ENCODE data around the gene SETD6. TPM values are rescaled to one million over a fixed set of nuclear protein-coding genes. Genes with fewer than 3 reads are reported as not detected.

SETD6 gene
- total and polyA plus RNA-seq, 2 of the 13 experiments (the other 11 are each of a cell fraction or from before 2014, with no cell fraction given): 24.0 to 25.7 TPM

DNA sequence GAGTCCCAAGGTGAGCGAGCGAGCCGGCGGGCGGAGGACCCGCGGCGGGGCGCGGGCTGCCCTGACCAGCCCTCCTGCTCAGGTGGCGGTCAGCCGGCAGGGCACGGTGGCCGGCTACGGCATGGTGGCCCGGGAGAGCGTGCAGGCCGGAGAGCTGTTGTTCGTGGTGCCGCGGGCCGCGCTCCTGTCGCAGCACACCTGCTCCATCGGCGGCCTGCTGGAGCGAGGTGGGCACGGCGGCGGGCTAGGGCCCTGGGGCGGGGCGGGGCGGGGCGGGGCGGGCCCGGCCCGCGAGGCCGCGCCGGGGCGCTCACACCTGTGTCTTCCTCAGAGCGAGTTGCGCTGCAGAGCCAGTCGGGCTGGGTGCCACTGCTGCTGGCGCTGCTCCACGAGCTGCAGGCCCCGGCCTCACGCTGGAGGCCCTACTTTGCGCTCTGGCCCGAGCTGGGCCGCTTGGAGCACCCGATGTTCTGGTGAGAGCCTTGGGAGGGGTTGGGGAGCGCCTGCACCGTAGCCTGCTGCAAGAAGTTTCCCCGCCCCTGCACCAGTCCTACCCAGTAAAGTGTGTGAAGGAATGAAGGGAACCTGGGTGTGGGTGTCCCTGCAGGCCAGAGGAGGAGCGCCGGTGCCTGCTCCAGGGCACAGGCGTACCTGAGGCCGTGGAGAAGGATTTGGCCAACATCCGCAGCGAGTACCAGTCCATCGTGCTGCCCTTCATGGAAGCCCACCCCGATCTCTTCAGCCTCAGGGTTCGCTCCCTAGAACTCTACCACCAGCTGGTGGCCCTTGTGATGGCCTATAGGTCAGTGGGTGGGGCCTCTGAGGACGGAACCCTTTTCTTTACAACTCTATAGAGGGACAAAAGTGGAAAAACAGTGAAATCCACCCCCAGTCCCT is 802 bp downstream of the SETD6 start (continued):
- TF ChIP-seq, protein P1, sequence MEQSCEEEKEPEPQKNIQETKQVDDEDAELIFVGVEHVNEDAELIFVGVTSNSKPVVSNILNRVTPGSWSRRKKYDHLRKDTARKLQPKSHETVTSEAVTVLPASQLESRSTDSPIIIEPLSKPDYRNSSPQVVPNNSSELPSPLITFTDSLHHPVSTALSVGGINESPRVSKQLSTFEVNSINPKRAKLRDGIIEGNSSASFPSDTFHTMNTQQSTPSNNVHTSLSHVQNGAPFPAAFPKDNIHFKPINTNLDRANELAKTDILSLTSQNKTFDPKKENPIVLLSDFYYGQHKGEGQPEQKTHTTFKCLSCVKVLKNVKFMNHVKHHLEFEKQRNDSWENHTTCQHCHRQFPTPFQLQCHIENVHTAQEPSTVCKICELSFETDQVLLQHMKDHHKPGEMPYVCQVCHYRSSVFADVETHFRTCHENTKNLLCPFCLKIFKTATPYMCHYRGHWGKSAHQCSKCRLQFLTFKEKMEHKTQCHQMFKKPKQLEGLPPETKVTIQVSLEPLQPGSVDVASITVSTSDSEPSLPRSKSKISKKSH (CRISPR knock-in tag; IDR thresholded peaks at IDR 0.05; ENCODE audit: borderline replicate concordance): peak; percentile 28; the same call in 1 of the 2 replicates
- TF ChIP-seq MXD4 (CRISPR knock-in tag; IDR thresholded peaks at IDR 0.05) (no peak), ZSCAN25 (CRISPR knock-in tag; IDR thresholded peaks at IDR 0.05) (no peak), ELF4 (CRISPR knock-in tag; IDR thresholded peaks at IDR 0.05; ENCODE audit: borderline replicate concordance) (no peak), ADNP (CRISPR knock-in tag; IDR thresholded peaks at IDR 0.05) (no peak), TCF7 (IDR thresholded peaks at IDR 0.05; ENCODE audit: low read depth) (no peak), NFE2 (CRISPR knock-in tag; IDR thresholded peaks at IDR 0.05) (no peak), PCBP1 (IDR thresholded peaks at IDR 0.05; ENCODE audit: borderline replicate concordance, low read depth, low read length) (no peak), WIZ (CRISPR knock-in tag; IDR thresholded peaks at IDR 0.05) (no peak), SRF (IDR thresholded peaks at IDR 0.05; ENCODE audit: low read depth, low read length) (no peak), ZNF484 (CRISPR knock-in tag; IDR thresholded peaks at IDR 0.05; ENCODE audit: borderline replicate concordance, low read depth) (no peak), JUN (CRISPR knock-in tag; IDR thresholded peaks at IDR 0.05) (no peak), ZNF136 (CRISPR knock-in tag; IDR thresholded peaks at IDR 0.05; ENCODE audit: low read depth) (no peak), ZFP36L1 (CRISPR knock-in tag; IDR thresholded peaks at IDR 0.05) (no peak), ZNF30 (CRISPR knock-in tag; IDR thresholded peaks at IDR 0.05) (no peak), ZKSCAN5 (CRISPR knock-in tag; IDR thresholded peaks at IDR 0.05) (no peak), ZMYM4 (CRISPR knock-in tag; IDR thresholded peaks at IDR 0.05) (no peak), ZNF367 (CRISPR knock-in tag; IDR thresholded peaks at IDR 0.05; ENCODE audit: borderline replicate concordance) (no peak)
- TF ChIP-seq, protein P2, sequence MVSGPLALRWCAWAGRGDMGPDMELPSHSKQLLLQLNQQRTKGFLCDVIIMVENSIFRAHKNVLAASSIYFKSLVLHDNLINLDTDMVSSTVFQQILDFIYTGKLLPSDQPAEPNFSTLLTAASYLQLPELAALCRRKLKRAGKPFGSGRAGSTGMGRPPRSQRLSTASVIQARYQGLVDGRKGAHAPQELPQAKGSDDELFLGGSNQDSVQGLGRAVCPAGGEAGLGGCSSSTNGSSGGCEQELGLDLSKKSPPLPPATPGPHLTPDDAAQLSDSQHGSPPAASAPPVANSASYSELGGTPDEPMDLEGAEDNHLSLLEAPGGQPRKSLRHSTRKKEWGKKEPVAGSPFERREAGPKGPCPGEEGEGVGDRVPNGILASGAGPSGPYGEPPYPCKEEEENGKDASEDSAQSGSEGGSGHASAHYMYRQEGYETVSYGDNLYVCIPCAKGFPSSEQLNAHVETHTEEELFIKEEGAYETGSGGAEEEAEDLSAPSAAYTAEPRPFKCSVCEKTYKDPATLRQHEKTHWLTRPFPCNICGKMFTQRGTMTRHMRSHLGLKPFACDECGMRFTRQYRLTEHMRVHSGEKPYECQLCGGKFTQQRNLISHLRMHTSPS (CRISPR knock-in tag; IDR thresholded peaks at IDR 0.05; ENCODE audit: low read depth): no peak
- TF ChIP-seq, protein P3, sequence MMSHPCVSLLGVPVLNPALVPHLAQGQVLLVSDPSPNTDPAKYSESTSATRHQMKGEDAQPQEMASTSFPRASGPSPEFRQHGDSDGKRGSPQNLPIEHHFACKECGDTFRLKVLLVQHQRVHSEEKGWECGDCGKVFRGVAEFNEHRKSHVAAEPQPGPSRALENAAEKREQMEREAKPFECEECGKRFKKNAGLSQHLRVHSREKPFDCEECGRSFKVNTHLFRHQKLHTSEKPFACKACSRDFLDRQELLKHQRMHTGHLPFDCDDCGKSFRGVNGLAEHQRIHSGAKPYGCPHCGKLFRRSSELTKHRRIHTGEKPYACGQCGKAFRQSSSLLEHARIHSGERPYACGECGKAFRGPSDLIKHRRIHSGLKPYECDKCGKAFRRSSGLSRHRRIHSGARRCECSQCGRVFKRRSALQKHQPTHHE (CRISPR knock-in tag; IDR thresholded peaks at IDR 0.05; ENCODE audit: borderline replicate concordance): no peak
- TF ChIP-seq, protein P4, sequence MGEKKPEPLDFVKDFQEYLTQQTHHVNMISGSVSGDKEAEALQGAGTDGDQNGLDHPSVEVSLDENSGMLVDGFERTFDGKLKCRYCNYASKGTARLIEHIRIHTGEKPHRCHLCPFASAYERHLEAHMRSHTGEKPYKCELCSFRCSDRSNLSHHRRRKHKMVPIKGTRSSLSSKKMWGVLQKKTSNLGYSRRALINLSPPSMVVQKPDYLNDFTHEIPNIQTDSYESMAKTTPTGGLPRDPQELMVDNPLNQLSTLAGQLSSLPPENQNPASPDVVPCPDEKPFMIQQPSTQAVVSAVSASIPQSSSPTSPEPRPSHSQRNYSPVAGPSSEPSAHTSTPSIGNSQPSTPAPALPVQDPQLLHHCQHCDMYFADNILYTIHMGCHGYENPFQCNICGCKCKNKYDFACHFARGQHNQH (CRISPR knock-in tag; IDR thresholded peaks at IDR 0.05): no peak
- TF ChIP-seq, protein P5, sequence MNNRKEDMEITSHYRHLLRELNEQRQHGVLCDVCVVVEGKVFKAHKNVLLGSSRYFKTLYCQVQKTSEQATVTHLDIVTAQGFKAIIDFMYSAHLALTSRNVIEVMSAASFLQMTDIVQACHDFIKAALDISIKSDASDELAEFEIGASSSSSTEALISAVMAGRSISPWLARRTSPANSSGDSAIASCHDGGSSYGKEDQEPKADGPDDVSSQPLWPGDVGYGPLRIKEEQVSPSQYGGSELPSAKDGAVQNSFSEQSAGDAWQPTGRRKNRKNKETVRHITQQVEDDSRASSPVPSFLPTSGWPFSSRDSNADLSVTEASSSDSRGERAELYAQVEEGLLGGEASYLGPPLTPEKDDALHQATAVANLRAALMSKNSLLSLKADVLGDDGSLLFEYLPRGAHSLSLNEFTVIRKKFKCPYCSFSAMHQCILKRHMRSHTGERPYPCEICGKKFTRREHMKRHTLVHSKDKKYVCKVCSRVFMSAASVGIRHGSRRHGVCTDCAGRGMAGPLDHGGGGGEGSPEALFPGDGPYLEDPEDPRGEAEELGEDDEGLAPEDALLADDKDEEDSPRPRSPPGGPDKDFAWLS (CRISPR knock-in tag; IDR thresholded peaks at IDR 0.05; ENCODE audit: borderline replicate concordance): peak; percentile 18; the same call in 1 of the 2 replicates

All from HepG2 (cell line).